IPS-18a (cell line): ENCODE measurements around the gene MED17.
A peak's percentile ranks its signal among the peaks of the same experiment; 100 is the strongest.
"Not testable (repeated sequence)": the region's sequence is repeated elsewhere in the genome, so short reads cannot be mapped to it uniquely, and the experiment has no call there.

ENCODE experiments used
- H3K27ac ChIP-seq: one replicate; pipeline ENCODE4 v1.5.1; 2013; ENCODE audit warnings: low read length
- H3K27me3 ChIP-seq: one replicate; pipeline ENCODE4 v1.6.1; 2013; ENCODE audit warnings: mild to moderate bottlenecking, low read length; ENCODE audit not compliant: control insufficient read depth, insufficient read depth
- H3K36me3 ChIP-seq: one replicate; pipeline ENCODE4 v1.6.1; 2013; ENCODE audit warnings: low read depth, low read length; ENCODE audit not compliant: control insufficient read depth
- H3K4me1 ChIP-seq: one replicate; pipeline ENCODE4 v1.6.1; 2013; ENCODE audit warnings: low read depth, low read length; ENCODE audit not compliant: control insufficient read depth
- H3K4me3 ChIP-seq: one replicate; pipeline ENCODE4 v1.5.1; 2013; ENCODE audit warnings: low read length
- H3K9ac ChIP-seq: one replicate; pipeline ENCODE4 v1.6.1; 2013; ENCODE audit warnings: mild to moderate bottlenecking, low read length, moderate library complexity
- H3K9me3 ChIP-seq: one replicate; pipeline ENCODE4 v1.6.1; 2013; ENCODE audit warnings: low read depth, low read length; ENCODE audit not compliant: control insufficient read depth

MED17 gene

GRCh38 chr11:93765551-93765950, 18.5 kb upstream of the MED17 start:
- H3K4me3 ChIP-seq = no peak overlapping the region
- H3K9me3 ChIP-seq = no peaks in the 10 kb centered on the region
- no peak overlapping the region for H3K27ac ChIP-seq
- no peaks in the 10 kb centered on the region for H3K4me1 ChIP-seq
- no peak overlapping the region for H3K9ac ChIP-seq
- H3K27me3 ChIP-seq = no peaks in the 10 kb centered on the region
- peaks cover 17% of the 10 kb centered on the region for H3K36me3 ChIP-seq

GRCh38 chr11:93766504-93766903, 17.6 kb upstream of the MED17 start:
- Histone ChIP-seq H3K9ac (no peak overlapping the region), H3K4me3 (no peak overlapping the region), H3K27me3 (no peaks in the 10 kb centered on the region), H3K4me1 (no peaks in the 10 kb centered on the region), H3K27ac (no peak overlapping the region), H3K9me3 (no peaks in the 10 kb centered on the region), H3K36me3 (peaks cover 9% of the 10 kb centered on the region)

GRCh38 chr11:93767018-93767417, 17.1 kb upstream of the MED17 start:
- Histone ChIP-seq H3K36me3 (peaks cover 4% of the 10 kb centered on the region), H3K9ac (no peak overlapping the region), H3K27me3 (no peaks in the 10 kb centered on the region), H3K4me3 (no peak overlapping the region), H3K9me3 (no peaks in the 10 kb centered on the region), H3K4me1 (no peaks in the 10 kb centered on the region), H3K27ac (no peak overlapping the region)

GRCh38 chr11:93770160-93770559, 13.9 kb upstream of the MED17 start:
- H3K27me3 ChIP-seq = no peaks in the 10 kb centered on the region
- H3K36me3 ChIP-seq = no peaks in the 10 kb centered on the region
- H3K9ac ChIP-seq = no peak overlapping the region
- no peaks in the 10 kb centered on the region for H3K4me1 ChIP-seq
- no peak overlapping the region for H3K4me3 ChIP-seq
- no peaks in the 10 kb centered on the region for H3K9me3 ChIP-seq
- no peak overlapping the region for H3K27ac ChIP-seq

GRCh38 chr11:93772123-93772522, 12.0 kb upstream of the MED17 start:
- Histone ChIP-seq H3K9me3 (no peaks in the 10 kb centered on the region), H3K4me1 (no peaks in the 10 kb centered on the region), H3K27me3 (no peaks in the 10 kb centered on the region), H3K9ac (no peak overlapping the region), H3K4me3 (no peak overlapping the region), H3K36me3 (no peaks in the 10 kb centered on the region), H3K27ac (no peak overlapping the region)

- no peaks in the 10 kb centered on the region for H3K4me1 ChIP-seq
- no peak overlapping the region for H3K4me3 ChIP-seq
- no peaks in the 10 kb centered on the region for H3K9me3 ChIP-seq
- H3K9ac ChIP-seq = no peak overlapping the region
- H3K27ac ChIP-seq = no peak overlapping the region
- no peaks in the 10 kb centered on the region for H3K36me3 ChIP-seq
- no peaks in the 10 kb centered on the region for H3K27me3 ChIP-seq
Measured at GRCh38 chr11:93773045-93773477, 11.0 kb upstream of the MED17 start.

- H3K27ac ChIP-seq = no peak overlapping the region
- H3K27me3 ChIP-seq = no peaks in the 10 kb centered on the region
- no peaks in the 10 kb centered on the region for H3K9me3 ChIP-seq
- no peaks in the 10 kb centered on the region for H3K36me3 ChIP-seq
- no peaks in the 10 kb centered on the region for H3K4me1 ChIP-seq
- no peak overlapping the region for H3K9ac ChIP-seq
- no peak overlapping the region for H3K4me3 ChIP-seq
Measured at GRCh38 chr11:93773601-93774200, 10.4 kb upstream of the MED17 start.

GRCh38 chr11:93774560-93774959, 9.5 kb upstream of the MED17 start:
- H3K27ac ChIP-seq, H3K27me3 ChIP-seq, H3K4me1 ChIP-seq, H3K9ac ChIP-seq, H3K4me3 ChIP-seq, H3K36me3 ChIP-seq, H3K9me3 ChIP-seq: not testable (repeated sequence)

- Histone ChIP-seq H3K9ac (no peak overlapping the region), H3K27me3 (no peaks in the 10 kb centered on the region), H3K36me3 (no peaks in the 10 kb centered on the region), H3K9me3 (no peaks in the 10 kb centered on the region), H3K27ac (no peak overlapping the region), H3K4me3 (no peak overlapping the region), H3K4me1 (no peaks in the 10 kb centered on the region)
Measured at GRCh38 chr11:93775289-93775688, 8.8 kb upstream of the MED17 start.

GRCh38 chr11:93783362-93783761, 720 bp upstream of the MED17 start:
- Histone ChIP-seq H3K27ac (no peak overlapping the region), H3K9ac (peak overlapping the region; percentile 99)

GRCh38 chr11:93783765-93784144, 327 bp upstream of the MED17 start:
- no peaks in the 10 kb centered on the region for H3K27me3 ChIP-seq
- peak overlapping the region; percentile 99 for H3K9ac ChIP-seq
- H3K36me3 ChIP-seq = peaks cover 20% of the 10 kb centered on the region
- H3K4me1 ChIP-seq = peaks cover 5% of the 10 kb centered on the region
- H3K27ac ChIP-seq = peak overlapping the region; percentile 62
- H3K4me3 ChIP-seq = peak overlapping the region; percentile 99
- no peaks in the 10 kb centered on the region for H3K9me3 ChIP-seq

More at GRCh38 chr11:93783362-93783761, 720 bp upstream of the MED17 start:
- Histone ChIP-seq H3K36me3 (peaks cover 19% of the 10 kb centered on the region), H3K9me3 (no peaks in the 10 kb centered on the region), H3K4me3 (peak overlapping the region; percentile 99), H3K4me1 (peaks cover 5% of the 10 kb centered on the region), H3K27me3 (no peaks in the 10 kb centered on the region)

- peaks cover 5% of the 10 kb centered on the region for H3K4me1 ChIP-seq
- peak overlapping the region; percentile 99 for H3K4me3 ChIP-seq
- H3K27me3 ChIP-seq = no peaks in the 10 kb centered on the region
- peaks cover 32% of the 10 kb centered on the region for H3K36me3 ChIP-seq
- H3K27ac ChIP-seq = peak overlapping the region; percentile 90
- H3K9me3 ChIP-seq = no peaks in the 10 kb centered on the region
- H3K9ac ChIP-seq = peak overlapping the region; percentile 99
Measured at GRCh38 chr11:93784935-93785360, 866 bp downstream of the MED17 start.
